ENCODE results near the gene LAT. TPM values are rescaled to one million over a fixed set of nuclear protein-coding genes. Genes with fewer than 3 reads are reported as not detected.

The LAT gene
- total RNA-seq, 1 experiment from 2014 or later = 3.3 TPM

- no TSS peak for BruUV-seq (replicated peaks)
- TF ChIP-seq CTCF (IDR thresholded peaks at IDR 0.05 in 2 of 3, conservative IDR thresholded peaks at IDR 0.05 in 1 of 3; ENCODE audit: borderline replicate concordance in 1 of 3, insufficient read depth in 1 of 3, low read depth in 2 of 3, low read length in 2 of 3) = no peak
- TF ChIP-seq REST (IDR thresholded peaks at IDR 0.05; ENCODE audit: low read depth) = no peak
- no peak for TF ChIP-seq EZH2 (IDR thresholded peaks at IDR 0.05)
- TF ChIP-seq ZFX (IDR thresholded peaks at IDR 0.05) = no peak
- no peak for TF ChIP-seq SRF (IDR thresholded peaks at IDR 0.05; ENCODE audit: low read depth)
- TF ChIP-seq ZBTB33 (IDR thresholded peaks at IDR 0.05; ENCODE audit: extremely low read depth, insufficient replicate concordance, low read length) = no peak
- TF ChIP-seq POLR2AphosphoS5 (IDR thresholded peaks at IDR 0.05; ENCODE audit: low read depth, low read length) = no peak
- no peak for TF ChIP-seq ELF1 (IDR thresholded peaks at IDR 0.05; ENCODE audit: borderline replicate concordance, low read depth)
- no peak for TF ChIP-seq ATF3 (IDR thresholded peaks at IDR 0.05)
- no peak for TF ChIP-seq ZNF274 (IDR thresholded peaks at IDR 0.05; ENCODE audit: low read depth, low read length)
- TF ChIP-seq EZH2phosphoT487 (IDR thresholded peaks at IDR 0.05; ENCODE audit: borderline replicate concordance) = no peak
- TF ChIP-seq SP1 (IDR thresholded peaks at IDR 0.05; ENCODE audit: low read depth) = no peak
- Histone ChIP-seq H3K27me3 (ENCODE audit: insufficient read depth, low read length) (no peaks in the 10 kb centered on the region), H4K20me1 (ENCODE audit: insufficient read depth) (no peaks in the 10 kb centered on the region), H3K9ac (ENCODE audit: low read length) (peak overlapping the region; percentile 97), H3K4me1 (ENCODE audit: control insufficient read depth in 1 of 2, insufficient read depth in 2 of 2, low read length in 2 of 2) (peaks cover 3 to 28% of the 10 kb centered on the region in 2 experiments; a peak in 3 of 4 replicates), H3K36me3 (ENCODE audit: control insufficient read depth in 1 of 2, insufficient read depth in 2 of 2, low read length in 2 of 2) (peaks cover 23 to 29% of the 10 kb centered on the region in 2 experiments; a peak in 3 of 4 replicates), H2AFZ (ENCODE audit: low read depth, low read length, poor library complexity, severe bottlenecking) (no peak overlapping the region), H3K4me3 (replicated peaks in 1 of 2; ENCODE audit: low read depth in 1 of 2, low read length in 2 of 2) (peak overlapping the region; percentile 85 to 94), H3K79me2 (ENCODE audit: insufficient read depth, low read length) (peaks cover 34% of the 10 kb centered on the region), H3K9me3 (ENCODE audit: control insufficient read depth in 1 of 2, insufficient read depth in 1 of 2, low read depth in 1 of 2, low read length in 2 of 2) (no peaks in the 10 kb centered on the region), H3K27ac (ENCODE audit: low read depth, low read length) (peak overlapping the region; percentile 72), H3K4me2 (ENCODE audit: low read length) (peak overlapping the region; percentile 78), H3K9me2 (ENCODE audit: insufficient read depth) (no peaks in the 10 kb centered on the region)
- ChIA-PET POLR2A (no interaction called here), CTCF (no interaction called here), RAD21 (ENCODE audit: low non-redundant PET in 1 of 2, low total read pairs in 2 of 2, uncharacterized antibody in 2 of 2, unreplicated experiment in 2 of 2) (no interaction called here)
- ATAC-seq (peak; percentile 25; the same call in 1 of the 2 replicates), DNase-seq (ENCODE audit: low read depth, low spot score) (no peak)
- intact Hi-C loops (cut with micrococcal nuclease) = no loop called here
Observed at GRCh38 chr16:28951410-28951943, 33.4 kb upstream of the LAT start.

Measured in HCT116 (cell line).